CD4-positive, alpha-beta T cell (primary cell): Measurements from ENCODE around the gene FAM135A. TPM values are rescaled to one million over a fixed set of nuclear protein-coding genes. Genes with fewer than 3 reads are reported as not detected.
"Not testable (repeated sequence)": the region's sequence is repeated elsewhere in the genome, so short reads cannot be mapped to it uniquely, and the experiment has no call there.

Experiments used
- ATAC-seq: fragments of 200-7000 bp; cut with Tn5 transposase; one replicate; pipeline ENCODE4 v1.10.0; 2022; ENCODE audit warnings: mild to moderate bottlenecking; ENCODE audit not compliant: poor library complexity
- CTCF ChIA-PET: fragments of 350-600 bp; sonication (Branson Sonifier 250); formaldehyde crosslinking; loops from one replicate; lab custom pipeline; 2021; ENCODE audit warnings: antibody characterized with exemption, inconsistent platforms; lab: Charles Lee
- POLR2A ChIA-PET: fragments of 350-600 bp; sonication (Branson Sonifier 250); formaldehyde crosslinking; loops from one replicate; lab custom pipeline; 2021; ENCODE audit warnings: antibody characterized with exemption, inconsistent platforms; lab: Charles Lee
- DNase-seq, 14 experiments: peaks; one replicate each; pipeline ENCODE4 v3.0.0-alpha.2; 2013 to 2020; ENCODE audit warnings: mixed read lengths in 2 of 14
- H3K27ac ChIP-seq, 2 donors: one replicate each; pipeline versions ENCODE4 v1.5.1 to v1.7.0; 2013; ENCODE audit warnings: low read length in 2 of 2, low read depth in 1 of 2, mild to moderate bottlenecking in 1 of 2
- H3K27me3 ChIP-seq, 2 experiments: 1 replicate in 1 of 2; 2 replicates in 1 of 2; pipeline versions ENCODE4 v1.6.1 to v1.7.0; 2013; ENCODE audit warnings: low read length in 2 of 2, control low read depth in 1 of 2, mild to moderate bottlenecking in 1 of 2, moderate library complexity in 1 of 2; ENCODE audit not compliant: insufficient read depth in 2 of 2, control insufficient read depth in 1 of 2
- H3K36me3 ChIP-seq: one replicate; pipeline ENCODE4 v1.6.1; 2013; ENCODE audit warnings: low read length, control low read depth; ENCODE audit not compliant: insufficient read depth
- H3K4me1 ChIP-seq: one replicate; pipeline ENCODE4 v1.6.1; 2013; ENCODE audit warnings: low read length, control low read depth; ENCODE audit not compliant: insufficient read depth
- H3K4me3 ChIP-seq: one replicate; pipeline ENCODE4 v1.5.1; 2013; ENCODE audit warnings: mild to moderate bottlenecking, low read length, moderate library complexity
- H3K9me3 ChIP-seq, 2 experiments: 1 replicate in 1 of 2; 2 replicates in 1 of 2; pipeline versions ENCODE4 v1.6.1 to v1.7.0; 2013; ENCODE audit warnings: low read length in 2 of 2, mild to moderate bottlenecking in 2 of 2, control low read depth in 1 of 2, moderate library complexity in 1 of 2; ENCODE audit not compliant: control insufficient read depth in 1 of 2, insufficient read depth in 1 of 2
- H3K27ac Mint-ChIP-seq: one replicate; pipeline ENCODE4 v1.8.0; 2020; ENCODE audit warnings: mixed read lengths
- H3K27me3 Mint-ChIP-seq: one replicate; pipeline ENCODE4 v1.8.0; 2021; ENCODE audit warnings: mixed read lengths
- H3K36me3 Mint-ChIP-seq: one replicate; pipeline ENCODE4 v1.8.0; 2021; ENCODE audit warnings: low read depth, mixed read lengths
- H3K4me1 Mint-ChIP-seq: one replicate; pipeline ENCODE4 v1.8.0; 2021; ENCODE audit warnings: low read depth, mixed read lengths
- H3K4me3 Mint-ChIP-seq: one replicate; pipeline ENCODE4 v1.8.0; 2020; ENCODE audit warnings: mild to moderate bottlenecking, mixed read lengths
- H3K9me3 Mint-ChIP-seq: one replicate; pipeline ENCODE4 v1.8.0; 2020; ENCODE audit warnings: mixed read lengths
- intact Hi-C, 2 experiments: fragments of 100-400 bp; cut with DNase I in 1 of 2; cut with micrococcal nuclease in 1 of 2; formaldehyde crosslinking; loops; one replicate each; pipeline versions ENCODE4 v1.15.1 to v1.9.0; 2023 to 2025; cut with DNase I, micrococcal nuclease
- total RNA-seq, 174 experiments: library from RNA in 2 of 174; stranded (reverse) in 2 of 174; gene quantifications; one replicate each; pipeline ENCODE4 v1.2.3 and lab custom pipeline; 2021 to 2026
- TF ChIP-seq, protein P1 (sequence below): fragments of 200-600 bp; IDR thresholded peaks from one replicate; pipeline ENCODE4 v1.8.0; 2022; ENCODE audit warnings: antibody characterized with exemption, mild to moderate bottlenecking

Gene FAM135A
- total RNA-seq, 2 experiments from 2014 or later, result 5.6 to 6.6 TPM

DNA sequence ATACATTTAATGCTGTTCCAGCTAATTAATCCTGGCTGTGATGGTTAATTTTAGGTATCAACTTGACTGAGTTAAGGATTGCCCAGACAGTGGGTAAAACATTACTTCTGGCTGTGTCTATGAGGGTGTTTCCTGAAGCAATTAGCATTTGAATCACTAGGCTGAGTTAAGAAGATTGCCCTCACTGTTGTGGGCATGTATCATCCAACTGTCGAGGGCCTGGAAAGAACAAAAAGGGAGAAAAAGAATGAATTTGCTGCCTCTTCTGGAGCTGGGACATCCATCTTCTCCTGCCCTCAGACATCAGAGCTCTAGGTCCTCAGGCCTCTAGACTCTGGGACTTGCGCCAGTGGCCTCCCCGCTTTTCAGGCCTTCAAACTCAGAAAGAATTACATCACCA lies 187.7 kb downstream of the FAM135A start:
- CTCF ChIA-PET, result no interaction called here
- intact Hi-C loops, result no loop called here
- no peak overlapping the region for H3K27ac Mint-ChIP-seq
- no peak for ATAC-seq
- POLR2A ChIA-PET, result no interaction called here
- H3K4me3 Mint-ChIP-seq, result no peak overlapping the region
- Histone ChIP-seq H3K27ac (no peak overlapping the region), H3K27me3 (no peaks in the 10 kb centered on the region), H3K9me3 (peaks cover 0 to 11% of the 10 kb centered on the region in 2 experiments), H3K36me3 (no peaks in the 10 kb centered on the region), H3K4me3 (no peak overlapping the region), H3K4me1 (peaks cover 4% of the 10 kb centered on the region)
- H3K4me1 Mint-ChIP-seq, result no peaks in the 10 kb centered on the region
- TF ChIP-seq, protein P1, sequence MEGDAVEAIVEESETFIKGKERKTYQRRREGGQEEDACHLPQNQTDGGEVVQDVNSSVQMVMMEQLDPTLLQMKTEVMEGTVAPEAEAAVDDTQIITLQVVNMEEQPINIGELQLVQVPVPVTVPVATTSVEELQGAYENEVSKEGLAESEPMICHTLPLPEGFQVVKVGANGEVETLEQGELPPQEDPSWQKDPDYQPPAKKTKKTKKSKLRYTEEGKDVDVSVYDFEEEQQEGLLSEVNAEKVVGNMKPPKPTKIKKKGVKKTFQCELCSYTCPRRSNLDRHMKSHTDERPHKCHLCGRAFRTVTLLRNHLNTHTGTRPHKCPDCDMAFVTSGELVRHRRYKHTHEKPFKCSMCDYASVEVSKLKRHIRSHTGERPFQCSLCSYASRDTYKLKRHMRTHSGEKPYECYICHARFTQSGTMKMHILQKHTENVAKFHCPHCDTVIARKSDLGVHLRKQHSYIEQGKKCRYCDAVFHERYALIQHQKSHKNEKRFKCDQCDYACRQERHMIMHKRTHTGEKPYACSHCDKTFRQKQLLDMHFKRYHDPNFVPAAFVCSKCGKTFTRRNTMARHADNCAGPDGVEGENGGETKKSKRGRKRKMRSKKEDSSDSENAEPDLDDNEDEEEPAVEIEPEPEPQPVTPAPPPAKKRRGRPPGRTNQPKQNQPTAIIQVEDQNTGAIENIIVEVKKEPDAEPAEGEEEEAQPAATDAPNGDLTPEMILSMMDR, result no peak
- H3K9me3 Mint-ChIP-seq, result peaks cover 8% of the 10 kb centered on the region
- peaks cover 6% of the 10 kb centered on the region for H3K36me3 Mint-ChIP-seq
- no peak for DNase-seq
- no peaks in the 10 kb centered on the region for H3K27me3 Mint-ChIP-seq

DNA sequence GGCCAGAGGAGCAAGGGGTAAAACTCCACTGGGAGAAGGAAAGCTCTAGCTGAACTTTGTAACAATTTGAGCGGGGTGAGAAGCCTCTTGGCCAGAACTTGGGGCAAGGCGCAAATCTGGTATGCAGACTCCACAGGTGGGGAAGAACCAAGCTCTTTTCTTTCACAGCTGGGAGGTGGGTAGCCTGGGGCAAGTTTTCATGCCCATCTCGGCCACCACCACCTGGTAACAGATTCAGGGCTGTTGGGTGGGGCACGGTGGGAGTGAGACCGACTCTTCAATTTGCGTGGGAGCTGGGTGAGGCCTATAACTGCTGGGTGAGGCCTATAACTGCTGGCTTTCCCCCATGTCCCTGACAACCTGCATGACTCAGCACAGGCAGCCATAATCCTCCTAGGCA lies 190.9 kb downstream of the FAM135A start:
- Histone ChIP-seq H3K9me3 (peaks cover 0 to 11% of the 10 kb centered on the region in 2 experiments), H3K27ac (no peak overlapping the region), H3K4me1 (peaks cover under 1% of the 10 kb centered on the region), H3K4me3 (no peak overlapping the region), H3K36me3 (no peaks in the 10 kb centered on the region), H3K27me3 (no peaks in the 10 kb centered on the region)
- Mint-ChIP-seq H3K9me3 (peaks cover 11% of the 10 kb centered on the region), H3K36me3 (peaks cover 6% of the 10 kb centered on the region), H3K4me1 (peaks cover 7% of the 10 kb centered on the region), H3K27me3 (no peaks in the 10 kb centered on the region), H3K4me3 (no peak overlapping the region), H3K27ac (no peak overlapping the region)
- CTCF ChIA-PET, result no interaction called here
- intact Hi-C loops, result no loop called here
- TF ChIP-seq, protein P1, result no peak
- ATAC-seq, result no peak
- no peak for DNase-seq
- POLR2A ChIA-PET, result no interaction called here

DNA sequence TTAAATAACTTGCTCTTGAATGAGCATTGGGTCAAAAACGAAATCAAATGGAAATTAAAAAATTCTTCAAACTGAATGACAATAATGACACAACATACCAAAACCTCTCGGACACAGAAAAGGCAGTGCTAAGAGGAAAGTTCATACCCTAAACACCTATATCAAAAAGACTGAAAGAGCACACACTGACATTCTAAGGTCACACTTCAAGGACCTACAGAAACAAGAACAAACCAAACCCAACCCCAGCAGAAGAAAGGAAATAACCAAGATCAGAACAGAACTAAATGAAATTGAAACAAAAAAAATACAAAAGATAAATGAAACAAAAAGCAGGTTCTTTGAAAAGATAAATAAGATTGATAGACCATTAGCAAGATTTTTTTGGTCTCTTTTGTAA lies 194.1 kb downstream of the FAM135A start:
- not testable (repeated sequence) for H3K4me3 Mint-ChIP-seq, H3K27ac ChIP-seq
- peak in 1 of 14 experiments; percentile 21 for DNase-seq

DNA sequence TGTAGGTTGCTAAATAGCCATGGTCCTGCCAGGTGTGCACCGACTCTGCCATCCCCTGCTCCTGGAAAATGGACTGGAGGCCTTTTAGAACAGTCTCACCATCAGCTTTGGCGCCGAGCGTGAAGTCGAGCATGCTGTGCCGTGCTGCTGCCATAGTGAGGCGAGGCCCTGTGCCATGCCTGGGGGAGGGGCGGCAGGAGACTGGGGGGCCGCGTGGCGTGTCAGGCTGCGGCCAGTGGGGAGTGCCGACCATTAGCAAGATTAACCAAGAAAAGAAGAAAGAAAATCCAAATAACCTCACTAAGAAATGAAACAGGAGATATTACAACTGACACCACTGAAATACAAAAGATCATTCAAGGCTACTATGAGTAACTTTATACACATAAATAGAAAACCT lies 195.9 kb downstream of the FAM135A start:
- H3K9me3 Mint-ChIP-seq, H3K4me1 Mint-ChIP-seq, H3K36me3 Mint-ChIP-seq, H3K4me3 Mint-ChIP-seq, H3K4me1 ChIP-seq, CTCF ChIA-PET, POLR2A ChIA-PET, H3K27me3 ChIP-seq, H3K36me3 ChIP-seq, H3K9me3 ChIP-seq, H3K27ac ChIP-seq, H3K4me3 ChIP-seq, DNase-seq, ATAC-seq, H3K27me3 Mint-ChIP-seq, H3K27ac Mint-ChIP-seq, intact Hi-C loops: not testable (repeated sequence)

More for the DNA sequence above, 194.1 kb downstream of the FAM135A start:
- H3K4me1 ChIP-seq, POLR2A ChIA-PET, H3K36me3 ChIP-seq, H3K4me1 Mint-ChIP-seq, ATAC-seq, H3K36me3 Mint-ChIP-seq, H3K27ac Mint-ChIP-seq, H3K27me3 ChIP-seq, H3K27me3 Mint-ChIP-seq, CTCF ChIA-PET, H3K4me3 ChIP-seq, intact Hi-C loops: not testable (repeated sequence)
- peaks cover 0 to 11% of the 10 kb centered on the region in 2 experiments for H3K9me3 ChIP-seq
- peaks cover 11% of the 10 kb centered on the region for H3K9me3 Mint-ChIP-seq

Other genes starting within 250 kb of the FAM135A start
- not detected for gene COL9A1, start 110.4 kb upstream of the FAM135A start, total RNA-seq
- 1 to 10 TPM; 2.2 to 2.6 TPM for gene SDHAF4, start 153.4 kb downstream of the FAM135A start, total RNA-seq